Fibroblast of pulmonary artery (primary cell): ENCODE data around the gene APCDD1L.

Experiments
- DNase-seq: peaks from one replicate; pipeline ENCODE4 v3.0.0-alpha.2; 2010; ENCODE audit warnings: low read depth
- H3K4me3 ChIP-seq: replicated peaks from 2 replicates; pipeline ENCODE4 v1.5.1; 2011; ENCODE audit warnings: low read depth, mild to moderate bottlenecking, control low read depth, low read length, moderate library complexity
- CTCF ChIP-seq: IDR thresholded peaks from 2 replicates; pipeline ENCODE4 v1.5.1; 2011; ENCODE audit warnings: mild to moderate bottlenecking, control low read depth, low read length, inconsistent platforms; ENCODE audit errors: missing control alignments

The APCDD1L gene

GRCh38 chr20:58448958-58449357 is 66.2 kb downstream of the APCDD1L start:
- no peak overlapping the region for H3K4me3 ChIP-seq
- DNase-seq = no peak
- no peak for TF ChIP-seq CTCF

GRCh38 chr20:58447511-58448391 is 67.4 kb downstream of the APCDD1L start:
- peak; percentile 73 for DNase-seq
- no peak overlapping the region for H3K4me3 ChIP-seq
- TF ChIP-seq CTCF = peak; percentile 82

DNA sequence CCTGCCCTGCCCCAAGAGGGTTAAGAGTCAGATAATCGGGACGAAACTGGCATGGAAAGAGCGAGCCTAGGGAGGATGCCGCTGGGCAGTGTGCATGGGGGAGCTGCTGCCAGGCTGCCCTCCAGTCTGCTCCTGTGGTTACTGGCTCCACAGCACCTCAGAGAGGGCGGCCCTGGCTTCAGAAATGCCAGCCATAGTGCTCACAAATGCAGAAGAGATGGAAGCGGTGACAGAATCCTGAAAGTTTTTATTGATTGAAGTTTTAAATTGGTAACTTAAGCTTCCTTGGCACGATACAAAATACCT is 68.3 kb downstream of the APCDD1L start:
- TF ChIP-seq CTCF = no peak
- no peak for DNase-seq
- no peak overlapping the region for H3K4me3 ChIP-seq

DNA sequence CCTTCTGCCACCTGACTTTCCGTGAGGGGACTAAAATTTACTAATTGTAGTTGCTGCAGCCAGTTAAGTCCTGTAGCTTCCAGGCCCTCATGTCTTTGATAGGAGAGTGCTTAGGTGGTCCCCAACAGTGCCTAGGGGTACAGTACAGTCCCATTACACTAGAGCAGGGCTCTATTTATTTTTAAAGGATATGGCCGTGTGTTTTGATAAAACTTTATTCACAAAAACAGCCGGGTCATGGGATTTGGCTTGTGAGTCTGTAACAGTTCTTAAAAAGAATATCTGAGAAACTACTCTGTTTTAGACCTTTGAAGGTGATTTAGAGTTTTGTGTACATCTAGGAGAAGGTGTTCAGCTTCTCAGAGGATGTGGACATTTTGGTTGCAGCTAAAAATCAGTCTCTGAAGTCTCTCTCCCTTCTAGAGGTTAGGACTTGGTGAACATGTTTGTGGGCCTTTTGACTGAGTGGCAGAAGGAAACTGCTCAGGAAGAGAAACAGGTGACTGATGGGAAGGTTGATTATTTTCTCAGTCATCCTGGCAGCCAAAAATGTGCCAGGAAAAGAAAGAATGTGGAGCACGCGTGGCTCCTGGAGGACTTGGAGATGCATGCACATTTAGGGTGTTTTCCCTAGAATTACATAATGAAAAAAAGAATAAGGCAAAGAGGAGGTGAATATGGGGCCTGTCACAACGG is 68.8 kb downstream of the APCDD1L start:
- no peak for DNase-seq
- no peak for TF ChIP-seq CTCF
- H3K4me3 ChIP-seq = no peak overlapping the region

DNA sequence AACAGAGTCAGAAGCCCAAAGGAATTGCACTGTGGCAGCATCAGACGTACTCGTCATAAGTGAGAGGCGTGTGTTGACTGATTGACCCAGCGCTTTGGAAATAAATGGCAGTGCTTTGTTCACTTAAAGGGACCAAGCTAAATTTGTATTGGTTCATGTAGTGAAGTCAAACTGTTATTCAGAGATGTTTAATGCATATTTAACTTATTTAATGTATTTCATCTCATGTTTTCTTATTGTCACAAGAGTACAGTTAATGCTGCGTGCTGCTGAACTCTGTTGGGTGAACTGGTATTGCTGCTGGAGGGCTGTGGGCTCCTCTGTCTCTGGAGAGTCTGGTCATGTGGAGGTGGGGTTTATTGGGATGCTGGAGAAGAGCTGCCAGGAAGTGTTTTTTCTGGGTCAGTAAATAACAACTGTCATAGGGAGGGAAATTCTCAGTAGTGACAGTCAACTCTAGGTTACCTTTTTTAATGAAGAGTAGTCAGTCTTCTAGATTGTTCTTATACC is 70.4 kb downstream of the APCDD1L start:
- H3K4me3 ChIP-seq = no peak overlapping the region
- no peak for DNase-seq
- no peak for TF ChIP-seq CTCF

GRCh38 chr20:58441723-58442122 is 73.5 kb downstream of the APCDD1L start:
- H3K4me3 ChIP-seq = no peak overlapping the region
- no peak for DNase-seq
- no peak for TF ChIP-seq CTCF
